ENCODE results near the gene IGSF3.
A peak's percentile ranks its signal among the peaks of the same experiment; 100 is the strongest.
"Not testable (repeated sequence)": the region's sequence is repeated elsewhere in the genome, so short reads cannot be mapped to it uniquely, and the experiment has no call there.

IGSF3 gene

DNA sequence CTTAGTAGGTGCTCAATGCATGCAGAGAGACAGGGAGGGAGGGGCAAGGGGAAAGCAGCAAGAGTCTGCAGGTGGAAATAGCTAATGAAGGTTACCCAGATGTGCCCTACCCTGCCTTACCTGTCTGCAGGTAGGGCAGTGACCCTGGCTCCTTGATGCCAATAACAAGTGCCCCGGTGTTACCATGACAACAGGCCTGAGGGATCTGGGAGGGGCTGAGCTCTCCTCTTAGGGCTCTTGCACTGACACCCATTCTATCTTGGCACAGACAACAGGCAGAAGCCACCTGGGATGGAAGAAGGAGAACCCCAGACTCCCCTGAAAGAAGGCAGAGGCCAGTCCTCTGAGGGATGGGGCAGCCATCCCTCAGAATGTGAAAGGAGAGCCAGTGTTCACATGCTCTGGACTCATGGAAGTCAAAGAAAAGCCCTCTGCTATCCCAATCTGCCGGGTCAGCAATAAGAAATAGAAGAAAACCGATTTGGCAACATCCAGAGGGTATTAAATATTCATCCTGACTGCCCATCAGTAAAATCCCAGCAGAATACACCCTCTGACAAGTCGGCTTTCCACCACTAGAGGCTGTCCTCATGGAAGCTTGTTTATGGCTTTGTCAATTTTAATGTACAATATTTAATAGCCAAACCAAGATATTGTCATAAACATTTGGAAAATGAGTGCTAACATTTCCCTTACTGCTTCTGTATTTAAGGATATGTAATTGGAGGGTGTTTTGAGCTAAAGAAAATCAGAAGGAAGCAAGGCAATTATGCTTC lies 72.3 kb downstream of the IGSF3 start:
- DNase-seq = not testable (repeated sequence)

DNA sequence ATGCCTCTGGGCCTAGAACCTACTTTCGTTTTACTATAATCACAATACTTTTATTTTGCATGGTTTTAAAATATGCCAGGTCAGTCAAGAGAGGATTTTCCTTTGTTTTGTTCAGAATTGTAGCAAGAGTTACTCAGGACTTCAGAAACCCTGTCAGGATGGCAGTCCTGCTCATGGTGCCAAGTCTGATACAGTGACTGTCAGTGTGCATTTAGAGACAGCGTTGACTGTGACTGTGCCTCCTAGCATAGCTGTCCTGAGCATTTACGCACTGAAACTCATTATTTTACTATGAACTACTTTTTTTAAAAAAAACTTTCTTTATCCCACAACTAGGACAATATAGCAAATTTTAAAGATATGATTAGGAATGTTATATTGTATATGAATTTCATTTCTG lies 73.6 kb downstream of the IGSF3 start:
- not testable (repeated sequence) for DNase-seq

DNA sequence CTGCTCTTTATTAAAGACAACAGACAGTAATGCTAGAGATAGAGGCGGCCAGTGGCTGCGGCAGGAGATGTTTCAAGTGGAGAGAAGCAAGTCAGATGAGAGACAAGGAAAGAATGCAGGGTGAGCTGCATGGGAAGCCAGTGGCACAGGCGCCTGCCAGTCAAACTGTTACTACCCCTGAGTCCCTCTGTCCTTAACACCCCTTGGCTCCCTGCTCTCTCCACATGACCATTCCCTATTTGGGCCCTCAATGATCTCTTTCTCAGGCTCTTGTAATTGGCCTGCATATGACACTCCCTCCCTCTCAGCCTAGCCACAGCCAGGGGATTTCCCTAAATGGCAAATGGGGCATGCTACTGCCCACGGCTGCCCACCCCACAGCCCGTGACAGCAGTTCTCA lies 74.1 kb downstream of the IGSF3 start:
- DNase-seq = not testable (repeated sequence)

DNA sequence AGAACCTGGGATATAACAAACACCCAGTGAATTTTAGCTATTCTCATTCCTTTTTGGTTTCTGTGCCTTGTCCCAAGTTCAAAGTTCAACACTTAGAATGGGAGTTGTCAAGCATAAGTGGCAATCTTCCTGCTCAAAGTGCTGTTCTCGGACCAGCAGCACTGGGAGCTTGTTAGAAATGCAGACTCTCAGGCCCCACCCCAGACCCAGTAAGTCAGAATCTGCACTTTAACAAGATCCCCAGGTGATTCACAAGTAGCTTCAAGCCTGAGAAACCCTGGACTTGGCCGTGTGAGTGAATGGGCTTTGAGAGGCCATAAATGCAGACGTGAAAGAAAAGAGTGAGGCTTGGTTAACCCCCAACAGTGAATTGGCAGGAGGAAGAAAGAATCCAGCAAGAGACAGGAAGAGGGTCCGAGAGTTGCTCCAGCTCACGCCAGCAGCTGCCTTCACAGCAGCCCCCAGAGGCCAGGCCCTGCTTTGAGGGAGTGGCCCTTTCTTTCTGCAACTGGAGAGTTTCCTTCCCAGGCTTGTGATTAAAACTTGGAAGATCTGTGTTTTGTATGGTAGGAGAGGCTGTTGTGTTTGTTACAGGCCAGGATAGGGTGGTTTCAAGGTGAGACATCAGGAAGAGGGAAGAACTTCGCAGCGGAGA lies 75.5 kb downstream of the IGSF3 start:
- not testable (repeated sequence) for DNase-seq

DNA sequence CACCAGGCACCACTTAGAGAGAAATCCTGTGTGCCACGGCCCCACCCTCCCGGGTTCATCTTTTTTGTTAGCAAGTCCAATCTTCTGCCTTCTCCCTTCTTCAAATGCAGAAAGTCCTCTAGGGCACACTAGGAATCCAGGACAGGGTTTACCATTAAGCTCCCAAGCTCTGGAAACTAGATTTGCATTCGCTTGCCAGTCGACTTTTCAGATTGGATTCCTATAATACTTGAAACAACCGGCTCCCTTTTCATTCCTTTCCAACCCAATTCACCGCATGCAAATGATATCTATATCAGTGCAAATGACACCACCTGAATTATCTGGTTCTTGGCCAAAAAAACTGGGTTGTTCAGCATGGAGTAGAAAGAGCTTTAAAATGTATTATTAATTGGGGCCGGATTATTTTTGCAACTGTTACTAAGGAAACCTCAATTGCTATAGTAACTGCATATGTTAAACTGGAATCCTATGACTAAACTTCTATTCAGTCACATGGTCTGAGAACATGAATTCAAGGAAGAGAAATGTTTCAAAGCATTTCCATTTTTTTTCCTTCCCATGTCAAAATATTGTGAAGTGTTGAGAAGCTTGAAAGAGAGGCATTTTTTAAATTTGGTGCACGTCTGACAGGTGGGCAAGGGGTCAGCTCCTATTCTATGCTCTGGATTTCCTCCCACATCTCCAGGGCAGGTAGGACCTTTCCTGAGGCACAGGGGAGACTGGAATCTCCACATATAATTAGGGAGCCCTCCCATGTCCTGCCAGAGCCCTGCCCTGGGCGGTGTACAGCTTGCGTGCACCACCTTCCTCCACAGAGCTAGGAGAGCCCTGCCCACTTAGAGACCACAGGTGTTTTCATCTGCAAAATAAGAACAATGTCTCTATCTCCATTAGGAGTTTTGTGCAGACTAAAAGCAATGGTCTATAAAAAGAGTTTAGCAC lies 76.3 kb downstream of the IGSF3 start:
- not testable (repeated sequence) for DNase-seq

DNA sequence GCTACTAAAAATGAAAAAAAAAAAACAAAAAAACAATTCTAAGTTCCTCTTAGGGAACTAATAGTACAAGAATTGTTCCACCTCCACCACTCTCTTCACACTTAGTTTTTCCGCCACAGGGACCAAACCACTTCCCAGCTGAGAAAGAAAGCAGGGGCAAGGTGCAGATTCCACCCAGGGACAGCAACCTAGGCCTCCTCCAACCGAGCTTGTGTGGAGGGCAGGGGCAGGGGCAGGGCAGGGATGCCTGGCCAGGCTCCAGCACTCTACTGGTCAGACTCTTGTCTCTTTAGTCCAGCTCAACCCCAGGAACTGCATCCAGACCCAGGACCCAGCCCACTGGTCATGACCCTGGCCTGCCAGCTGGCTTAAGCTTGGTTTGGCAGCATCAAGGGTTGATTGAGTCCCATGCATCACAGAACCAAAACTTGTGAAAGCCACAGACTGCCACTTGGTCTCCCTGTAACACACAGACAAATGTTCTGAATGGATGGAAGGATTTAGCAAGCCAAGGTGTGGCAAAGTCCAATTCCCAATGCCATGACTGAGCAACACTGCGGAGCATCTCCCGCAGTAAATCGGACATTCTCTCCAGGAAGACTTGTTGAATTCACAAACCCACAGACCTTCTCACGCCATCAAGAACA lies 77.1 kb downstream of the IGSF3 start:
- DNase-seq = not testable (repeated sequence)

DNA sequence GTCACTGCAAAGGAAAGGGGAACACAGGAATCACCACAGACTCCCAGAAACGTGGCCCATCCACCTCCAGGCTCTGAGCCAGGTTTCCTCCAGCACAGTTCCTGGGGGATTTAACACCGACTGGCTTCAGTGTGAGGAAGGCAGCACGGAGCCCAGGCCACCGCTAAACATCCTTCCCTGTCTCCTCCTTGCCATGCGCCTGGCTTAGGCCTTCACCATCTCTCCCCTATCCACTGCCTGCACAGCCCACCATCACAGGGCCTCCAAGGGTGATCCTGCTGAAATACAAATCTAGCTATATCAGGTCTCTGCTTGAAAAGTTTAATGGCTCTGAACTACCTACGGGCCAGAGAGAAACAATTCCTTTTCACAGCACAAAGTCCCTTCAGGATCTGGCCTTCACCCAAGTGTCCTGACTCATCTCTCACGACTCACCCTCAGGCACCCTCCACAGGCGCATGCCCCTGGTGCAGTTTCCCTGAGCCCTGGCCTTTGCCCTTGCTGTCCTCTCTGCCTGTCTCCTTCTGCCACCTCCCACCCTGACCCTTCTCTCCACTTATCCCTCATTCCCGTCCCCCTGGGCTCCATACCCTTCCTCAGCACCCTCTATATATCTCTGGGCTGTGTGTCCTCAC lies 78.3 kb downstream of the IGSF3 start:
- not testable (repeated sequence) for DNase-seq

DNA sequence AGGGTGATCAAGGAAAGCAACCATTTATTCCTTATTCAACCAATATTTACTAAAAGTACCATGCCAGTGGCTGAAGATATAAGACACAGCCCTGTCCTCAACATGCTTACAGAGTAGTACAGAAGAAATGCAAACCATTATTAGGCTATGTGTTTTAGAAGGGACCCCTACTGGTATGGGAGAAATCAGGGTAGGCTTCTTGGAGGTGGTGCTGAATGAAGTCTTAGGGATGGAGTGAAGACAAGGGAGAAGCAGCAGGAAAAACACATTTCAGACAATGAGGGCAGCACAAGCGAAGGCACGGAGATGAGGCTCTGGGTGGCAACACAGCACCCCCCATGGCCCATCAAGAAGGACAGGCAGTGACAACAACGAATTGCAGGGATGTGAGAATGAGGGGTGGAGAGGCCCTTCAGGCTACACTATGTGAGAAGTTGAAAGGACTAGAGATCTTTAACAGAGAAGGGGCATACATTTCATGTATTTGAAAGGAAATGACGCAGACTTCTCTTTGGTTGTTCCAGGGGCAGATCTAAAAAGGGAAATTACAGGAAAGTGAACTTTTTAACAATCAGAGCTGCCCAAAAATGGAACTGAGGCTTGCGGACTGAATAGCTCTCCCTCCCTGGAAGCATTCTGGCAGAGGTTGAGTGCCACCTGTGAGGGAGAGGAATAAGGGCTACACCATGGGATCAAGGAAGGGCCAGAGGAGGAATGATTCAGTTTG lies 79.9 kb downstream of the IGSF3 start:
- no peak for DNase-seq

DNA sequence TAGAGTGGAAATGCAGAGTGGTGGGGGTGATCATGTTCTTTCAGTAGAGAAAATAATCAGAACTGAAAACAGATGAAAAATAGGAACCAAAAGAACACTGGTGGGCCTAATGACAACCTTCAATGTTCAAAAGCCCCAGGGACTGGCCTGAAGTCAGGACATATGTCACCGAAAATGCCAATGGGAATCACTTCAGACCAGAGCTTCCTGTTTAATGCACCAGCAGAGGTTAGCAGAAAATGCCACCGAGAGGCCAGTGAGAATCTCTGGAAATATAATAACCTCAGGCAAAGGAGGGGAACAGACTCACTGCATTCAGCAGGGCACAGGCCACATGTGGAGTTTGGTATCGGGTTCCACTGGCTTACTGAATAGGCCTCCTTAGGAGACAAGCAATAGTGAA lies 80.8 kb downstream of the IGSF3 start:
- no peak for DNase-seq

DNA sequence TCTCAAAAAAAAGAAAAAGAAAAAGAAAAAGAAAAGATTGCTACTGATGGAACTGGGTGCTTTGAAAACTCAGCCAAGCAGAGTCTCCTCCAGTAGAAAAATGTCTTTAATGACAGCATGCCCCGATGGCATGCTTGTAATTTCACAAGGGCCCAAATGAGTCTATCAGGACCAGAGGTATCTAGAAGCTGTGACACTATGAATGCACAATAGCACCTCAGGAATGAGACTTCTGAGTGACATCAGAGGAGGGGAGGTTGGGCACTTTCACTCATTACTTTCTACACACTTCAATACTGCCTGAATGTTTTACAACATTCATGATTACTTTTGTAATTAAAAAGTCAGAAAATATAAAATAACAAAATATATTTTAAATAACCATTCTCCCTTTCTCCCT lies 81.6 kb downstream of the IGSF3 start:
- no peak for DNase-seq

DNA sequence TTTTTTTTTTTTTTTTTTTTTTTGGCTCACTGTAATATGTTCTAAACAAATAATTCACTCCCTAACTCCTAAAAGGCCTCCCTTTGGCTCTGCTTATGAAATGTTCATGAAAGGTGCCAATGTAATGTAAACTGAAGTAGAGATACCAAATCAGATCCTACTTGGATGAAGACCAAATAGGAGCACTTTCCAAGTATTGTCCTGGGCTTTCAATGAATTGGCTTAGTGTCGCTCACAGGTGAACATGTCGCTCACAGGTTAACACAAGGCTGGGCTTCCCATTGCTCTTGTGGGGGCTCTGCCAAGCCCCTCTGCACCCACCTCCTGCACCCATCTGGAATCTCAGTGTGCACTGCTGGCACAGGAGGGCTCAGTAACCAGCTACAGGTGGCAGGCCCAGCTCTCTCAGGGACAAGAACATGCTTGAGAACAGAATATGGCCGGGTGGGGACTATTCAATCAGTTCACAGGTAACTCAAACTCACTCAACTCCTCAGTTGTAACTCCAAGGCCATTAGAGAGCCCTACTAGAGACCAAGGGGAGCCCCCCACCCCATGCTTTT lies 86.1 kb downstream of the IGSF3 start:
- DNase-seq = no peak

DNA sequence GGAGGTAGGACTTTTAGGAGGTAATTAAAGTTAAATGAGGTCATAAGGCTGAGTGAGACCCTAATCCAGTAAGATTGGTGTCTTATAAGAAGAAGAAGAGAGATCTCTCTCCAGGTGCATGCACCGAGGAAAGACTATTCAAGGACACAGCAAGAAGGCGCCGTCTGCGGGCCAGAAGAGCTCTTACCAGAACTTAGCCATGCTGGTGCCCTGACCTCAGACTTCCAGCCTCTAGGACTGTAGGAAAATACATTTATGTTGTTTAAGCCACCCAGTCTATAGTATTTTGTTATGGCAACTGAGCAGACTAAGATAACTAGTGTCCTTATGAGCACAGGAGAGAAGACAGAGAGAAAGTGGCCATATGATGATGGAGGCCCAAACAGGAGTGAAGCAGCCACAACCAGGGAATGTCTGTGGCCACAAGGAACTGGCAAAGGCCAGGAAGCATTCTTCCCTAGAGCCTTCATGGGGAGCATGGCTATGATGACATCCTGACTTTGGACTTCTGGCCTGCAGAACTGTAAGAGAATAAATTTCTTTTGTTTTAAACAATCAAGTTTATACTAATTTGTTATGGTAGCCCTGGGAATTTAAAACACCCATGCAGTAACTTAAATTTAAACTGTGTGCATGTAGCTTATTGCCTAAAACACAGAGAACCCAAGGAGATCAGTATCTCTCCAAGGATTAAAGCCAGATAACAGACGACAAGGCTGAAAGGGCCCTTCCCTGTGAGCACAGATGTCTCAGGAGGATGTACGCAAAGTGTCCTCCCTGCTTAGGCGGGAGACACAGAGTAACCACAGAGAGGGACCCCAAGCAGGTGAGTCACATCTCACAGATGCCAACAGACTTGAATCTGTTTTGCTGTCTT lies 86.8 kb downstream of the IGSF3 start:
- no peak for DNase-seq

DNA sequence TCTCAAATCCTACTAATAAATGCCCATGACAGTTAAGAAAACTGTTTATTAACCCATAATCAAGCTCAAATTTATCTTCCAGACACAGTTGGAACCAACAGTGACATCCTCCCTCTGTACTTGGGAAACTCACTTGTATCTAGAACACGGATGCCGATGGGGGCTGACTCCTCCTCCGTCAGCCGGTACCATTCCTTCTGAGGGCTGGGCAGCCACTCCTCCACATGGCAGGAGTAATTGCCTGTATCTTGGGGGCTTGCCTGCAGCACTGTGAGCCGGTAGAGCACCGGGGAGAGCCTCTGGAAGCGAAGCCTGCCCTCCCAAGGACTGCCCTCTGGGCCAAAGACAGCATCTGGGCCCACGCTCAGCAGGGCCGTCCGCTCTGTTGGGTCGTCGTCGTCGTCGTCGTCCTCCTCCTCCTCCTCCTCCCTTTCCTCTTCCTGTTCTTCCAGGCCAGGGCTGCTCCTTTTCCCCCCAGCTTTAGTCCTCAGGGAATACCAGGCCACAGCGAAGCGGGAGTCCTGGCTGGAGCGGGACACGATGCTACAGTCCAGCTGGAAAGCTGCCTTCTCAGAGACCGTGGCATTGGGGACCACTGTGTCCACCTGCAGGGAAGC lies 88.2 kb downstream of the IGSF3 start:
- DNase-seq = no peak

DNA sequence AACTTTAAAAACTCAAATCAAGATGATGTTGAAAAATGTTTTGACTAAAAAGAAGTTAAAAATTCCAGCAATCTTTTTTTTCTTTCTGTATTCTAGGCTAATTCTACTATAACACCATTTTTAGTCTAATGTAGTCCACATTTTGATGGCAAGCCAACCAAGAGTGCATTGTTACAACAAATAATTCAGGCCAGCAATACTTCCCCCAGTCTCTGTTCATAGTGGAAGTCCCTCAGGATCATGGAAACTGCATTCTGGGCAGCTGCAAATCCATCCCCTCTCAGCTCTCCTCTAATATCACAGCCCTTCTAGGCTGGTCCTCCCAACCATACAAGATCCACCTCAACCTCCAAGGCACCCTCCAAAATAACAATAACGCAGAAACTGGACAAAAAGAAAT lies 89.0 kb downstream of the IGSF3 start:
- no peak for DNase-seq

DNA sequence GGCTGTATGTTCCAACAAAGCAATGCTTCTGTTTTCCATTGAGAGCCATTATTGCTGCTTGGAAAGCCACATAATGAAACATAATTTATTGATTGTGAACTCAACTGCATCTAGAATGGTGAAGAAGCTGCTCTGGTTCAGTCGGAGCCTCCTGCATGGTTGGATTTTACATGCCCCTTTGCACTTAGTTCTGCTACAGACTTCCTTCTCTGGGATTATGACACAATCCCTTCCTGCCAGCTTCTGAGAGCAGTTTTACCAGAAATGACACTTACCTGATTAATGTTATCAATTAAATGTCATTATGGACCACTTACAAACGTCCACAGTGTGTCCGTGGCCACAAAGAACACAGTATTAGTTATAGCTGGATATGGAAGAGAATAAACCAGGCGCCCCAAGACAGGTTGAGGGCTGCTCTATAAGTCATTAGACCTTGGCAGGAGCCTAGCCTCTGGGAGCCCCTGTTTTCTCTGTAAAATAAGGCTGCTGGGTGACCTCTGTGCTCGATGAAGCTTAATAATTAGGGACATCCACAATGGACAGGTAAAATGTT lies 89.7 kb downstream of the IGSF3 start:
- DNase-seq = no peak

DNA sequence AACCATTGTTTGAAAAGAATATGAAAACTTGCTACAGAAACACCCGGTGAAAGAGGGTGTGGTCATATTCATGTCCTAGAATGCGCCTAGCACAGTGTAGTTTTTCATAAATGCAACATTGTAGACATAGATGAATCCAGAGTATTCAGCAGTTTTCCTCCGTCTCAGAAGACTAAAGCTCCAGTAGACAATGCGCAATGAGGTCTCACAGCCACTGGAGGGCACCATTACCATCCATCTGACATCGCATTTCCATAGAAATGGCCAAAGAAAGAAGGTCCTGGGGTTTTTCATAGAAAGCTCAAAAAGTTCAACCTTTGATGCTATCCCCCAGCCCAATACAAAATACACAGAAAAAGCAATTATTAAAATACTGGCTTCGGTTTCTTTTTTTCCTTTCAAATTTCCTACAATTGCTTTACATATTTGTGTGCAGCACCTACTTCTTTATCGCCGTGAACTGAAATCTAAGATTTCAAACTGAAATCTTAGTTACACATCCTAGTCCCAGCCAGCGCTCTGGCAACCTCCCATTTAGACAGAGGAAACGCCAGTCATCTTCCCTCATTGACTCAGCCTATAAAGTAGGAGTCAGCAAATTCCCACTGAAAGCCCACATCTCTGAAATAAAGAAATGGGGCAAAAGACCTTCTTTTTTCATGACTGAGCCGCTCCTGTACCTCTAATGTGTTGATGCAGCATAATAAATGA lies 92.8 kb downstream of the IGSF3 start:
- DNase-seq = peak; percentile 69 to 72

DNA sequence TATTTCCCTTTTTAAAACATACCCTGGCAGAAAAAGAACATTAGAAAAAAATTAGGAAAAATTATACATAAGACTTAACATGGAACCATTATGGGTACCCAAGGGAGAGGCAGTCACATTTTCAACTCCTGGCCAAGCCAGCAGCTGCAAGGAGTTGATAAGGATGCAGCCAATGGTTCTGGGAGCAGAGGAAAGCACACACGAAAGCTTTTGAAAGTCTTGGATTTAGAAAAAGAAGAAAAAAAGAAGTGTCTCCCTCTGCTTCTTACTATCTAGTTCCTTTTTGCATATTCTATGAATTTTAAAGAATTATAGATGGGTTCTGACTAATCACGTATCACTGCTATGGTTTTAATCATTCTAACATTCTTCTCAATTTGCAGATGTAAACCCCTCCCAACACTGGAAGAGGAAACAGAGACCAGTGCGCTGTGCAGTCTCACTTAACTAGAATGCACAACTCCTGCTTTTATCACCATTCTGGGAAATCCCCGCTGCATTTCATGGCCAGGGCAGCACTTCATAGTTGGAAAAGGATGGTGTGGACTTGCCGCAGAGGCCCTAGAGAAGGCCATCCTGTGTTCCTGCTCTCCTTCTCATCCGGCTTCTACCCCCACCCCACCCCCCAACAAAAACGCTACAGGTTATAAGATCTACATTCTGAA lies 94.0 kb downstream of the IGSF3 start:
- no peak for DNase-seq

DNA sequence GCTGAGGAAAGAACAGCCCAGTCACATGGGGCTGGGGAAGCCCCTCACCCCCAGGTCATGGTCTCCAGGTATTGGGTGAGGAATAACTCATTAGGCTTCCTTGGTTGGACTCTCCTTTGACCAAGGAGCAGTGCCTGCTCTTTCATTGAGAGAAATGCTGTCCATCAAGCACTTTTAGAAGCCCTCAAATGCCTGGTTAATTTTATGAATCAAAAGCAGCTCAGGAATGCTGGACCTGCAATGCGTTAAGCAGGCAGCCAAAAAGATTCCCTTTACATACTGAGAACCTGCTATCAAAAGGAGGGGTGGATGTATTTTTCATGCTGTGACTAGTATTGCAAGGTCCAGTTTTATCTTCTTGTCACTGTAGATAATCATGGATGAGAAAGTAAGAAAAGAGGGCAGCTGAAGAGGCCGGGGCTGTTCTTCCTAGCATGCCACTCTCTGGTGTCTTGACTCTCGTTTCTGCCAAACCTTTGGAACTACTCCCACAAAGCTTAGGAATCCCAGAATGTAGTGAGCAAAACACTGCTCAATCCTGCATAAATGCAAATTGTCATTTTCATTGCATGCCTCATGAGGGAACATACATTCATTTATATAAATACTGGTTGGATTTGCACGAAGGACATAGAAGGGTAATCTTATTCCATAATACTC lies 94.6 kb downstream of the IGSF3 start:
- no peak for DNase-seq

Measured in activated T-cell treated with anti-CD3 and anti-CD28 coated beads, Interleukin-2, amount 50 U/mL, for 48 hours (primary cell).